ENCODE results near the gene ADD1. TPM values are rescaled to one million over a fixed set of nuclear protein-coding genes. Genes with fewer than 3 reads are reported as not detected.
A peak's percentile ranks its signal among the peaks of the same experiment; 100 is the strongest.

ADD1 gene
- total RNA-seq, 6 experiments from 2014 or later: 94.4 to 120 (median 103) TPM

DNA sequence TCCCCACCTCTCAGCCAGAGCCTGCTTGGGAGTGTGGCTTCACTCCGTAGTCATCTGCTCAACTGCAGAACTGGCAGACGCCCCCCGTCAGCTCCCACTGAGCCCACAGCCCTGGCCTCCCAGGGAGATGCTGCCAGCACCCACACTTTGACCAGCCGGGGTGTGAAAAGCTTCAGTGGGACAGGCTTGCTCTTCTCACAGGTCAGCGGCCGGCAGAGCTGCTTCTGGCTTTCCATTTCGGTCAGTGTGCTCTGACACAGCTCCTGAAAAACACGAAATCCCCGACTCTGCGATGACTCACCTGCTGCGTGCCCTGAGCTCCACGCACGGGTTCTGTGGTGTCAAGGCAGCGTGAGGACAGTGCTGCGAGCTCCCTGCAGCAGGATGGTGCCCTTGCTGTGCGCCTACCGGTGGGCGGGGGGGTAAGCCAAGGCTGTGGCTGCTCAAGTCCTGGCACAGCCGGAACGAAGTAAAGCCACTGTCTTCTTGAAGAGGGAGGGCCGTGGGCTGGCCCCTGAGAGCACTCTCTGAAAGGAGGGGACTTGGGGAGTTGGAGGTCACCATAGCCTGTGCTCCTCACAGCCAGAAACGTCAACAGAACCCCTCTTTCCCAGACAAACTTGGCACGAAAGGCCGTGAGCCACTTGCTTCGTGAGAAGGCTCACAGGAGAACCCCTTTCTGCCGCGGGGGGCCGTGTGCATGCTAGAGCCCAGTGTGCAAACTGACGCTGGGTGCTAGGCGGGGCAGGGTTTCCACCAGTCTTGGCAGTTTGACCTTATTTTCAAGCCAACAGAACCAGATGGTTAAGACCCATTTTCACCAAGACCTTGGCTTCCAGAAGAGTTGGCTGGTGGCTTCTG is 96.0 kb downstream of the ADD1 start:
- Histone ChIP-seq H3K27me3 (no peaks in the 10 kb centered on the region), H3K27ac (no peak overlapping the region), H3K4me3 (no peak overlapping the region), H3K4me1 (peaks cover 0 to 5% (median 2%) of the 10 kb centered on the region in 4 donors), H3K36me3 (peaks cover 0 to 68% (median 37%) of the 10 kb centered on the region in 4 donors), H3K9me3 (no peaks in the 10 kb centered on the region)
- no peak for TF ChIP-seq CTCF (IDR thresholded peaks at IDR 0.05)
- no peak for TF ChIP-seq POLR2A (IDR thresholded peaks at IDR 0.05)
- intact Hi-C loops (cut with DNase I): loop anchor here in 1 of 2 donors (10.0 kb wide), 1 partner anchor 175 kb away; no protein-coding TSS in a partner anchor
- ATAC-seq (no peak), DNase-seq (peak; percentile 19 to 43 (median 42))
- WGBS (ENCODE audit: insufficient coverage, low coverage, low lambda C conversion rate, missing lambda C conversion rate): 69% methylated on average over 2 of the region's 30 CpGs

- 95% methylated on average over 11 of the region's 29 CpGs for WGBS (ENCODE audit: insufficient coverage, low coverage, low lambda C conversion rate, missing lambda C conversion rate)
- TF ChIP-seq CTCF (IDR thresholded peaks at IDR 0.05) (no peak), POLR2A (IDR thresholded peaks at IDR 0.05) (no peak)
- peak; percentile 19 to 39 (median 31) for DNase-seq
- no peaks in the 10 kb centered on the region for H3K9me3 ChIP-seq
- H3K27ac ChIP-seq: no peak overlapping the region
- H3K27me3 ChIP-seq: no peaks in the 10 kb centered on the region
- intact Hi-C loops (cut with DNase I): no loop called here
- no peak for ATAC-seq
- H3K36me3 ChIP-seq: peaks cover 5 to 77% (median 43%) of the 10 kb centered on the region in 4 donors
- H3K4me3 ChIP-seq: no peak overlapping the region
- H3K4me1 ChIP-seq: peaks cover 0 to 4% (median 1%) of the 10 kb centered on the region in 4 donors
Observed at GRCh38 chr4:2940267-2941137, 96.9 kb downstream of the ADD1 start.

- TF ChIP-seq CTCF (IDR thresholded peaks at IDR 0.05): no peak
- no peak for TF ChIP-seq POLR2A (IDR thresholded peaks at IDR 0.05)
- Histone ChIP-seq H3K27me3 (no peaks in the 10 kb centered on the region), H3K9me3 (no peaks in the 10 kb centered on the region), H3K36me3 (peaks cover 6 to 84% (median 46%) of the 10 kb centered on the region in 4 donors), H3K27ac (no peak overlapping the region), H3K4me3 (no peak overlapping the region), H3K4me1 (peaks cover 0 to 3% (median 1%) of the 10 kb centered on the region in 4 donors)
- ATAC-seq: no peak
- whole genome bisulfite sequencing (ENCODE audit: insufficient coverage, low coverage, low lambda C conversion rate, missing lambda C conversion rate): 91% methylated on average over 11 of the region's 24 CpGs
- peak; percentile 25 to 51 (median 42) for DNase-seq
- intact Hi-C loops (cut with DNase I): no loop called here
Observed at GRCh38 chr4:2941138-2942036, 97.7 kb downstream of the ADD1 start.

GRCh38 chr4:2942037-2942531 is 98.4 kb downstream of the ADD1 start:
- no peak for ATAC-seq
- H3K36me3 ChIP-seq: peaks cover 6 to 89% (median 50%) of the 10 kb centered on the region in 4 donors
- H3K4me3 ChIP-seq: no peak overlapping the region
- H3K27ac ChIP-seq: no peak overlapping the region
- no peaks in the 10 kb centered on the region for H3K9me3 ChIP-seq
- TF ChIP-seq POLR2A (IDR thresholded peaks at IDR 0.05) (no peak), CTCF (IDR thresholded peaks at IDR 0.05) (no peak)
- intact Hi-C loops (cut with DNase I): no loop called here
- no peaks in the 10 kb centered on the region for H3K27me3 ChIP-seq
- H3K4me1 ChIP-seq: peaks cover 0 to 10% (median 5%) of the 10 kb centered on the region in 4 donors
- 87% methylated on average over 9 of the region's 21 CpGs for WGBS (ENCODE audit: insufficient coverage, low coverage, low lambda C conversion rate, missing lambda C conversion rate)
- peak; percentile 14 to 39 (median 35) for DNase-seq

Measured in right lobe of liver (tissue), 6 donors.